SU-DHL-6 (cell line): ENCODE measurements around the gene KSR1.
"Not testable (repeated sequence)": the region's sequence is repeated elsewhere in the genome, so short reads cannot be mapped to it uniquely, and the experiment has no call there.

ENCODE experiments used
- H2AFZ ChIP-seq: fragments of 200-600 bp; sonication (generic); 2 replicates; pipeline ENCODE4 v1.6.1; 2014; ENCODE audit warnings: low read depth, mild to moderate bottlenecking, moderate library complexity, mixed read lengths, antibody characterized with exemption, low read length; ENCODE audit not compliant: severe bottlenecking
- H3F3A ChIP-seq: fragments of 200-600 bp; shearing (Covaris generic); 2 replicates; pipeline ENCODE4 v1.6.0; 2016; ENCODE audit warnings: antibody characterized with exemption, mild to moderate bottlenecking; ENCODE audit not compliant: insufficient read depth
- H3K27ac ChIP-seq: fragments of 200-600 bp; sonication (generic); 2 replicates; pipeline ENCODE4 v1.5.1; 2016; ENCODE audit warnings: low read depth, mild to moderate bottlenecking, low read length, moderate library complexity, mixed read lengths
- H3K27me3 ChIP-seq: fragments of 200-600 bp; sonication (generic), shearing (Covaris generic); 2 replicates; pipeline ENCODE4 v1.6.0; 2014; ENCODE audit warnings: mild to moderate bottlenecking, low read length
- H3K36me3 ChIP-seq: fragments of 200-600 bp; sonication (generic); 2 replicates; pipeline ENCODE4 v1.6.1; 2014; ENCODE audit warnings: mild to moderate bottlenecking, low read length, mixed read lengths
- H3K4me2 ChIP-seq: fragments of 300-600, 200-600 bp; shearing (Covaris generic), sonication (generic); 2 replicates; pipeline ENCODE4 v1.6.0; 2014; ENCODE audit warnings: low read length, low read depth, mild to moderate bottlenecking; ENCODE audit not compliant: poor library complexity, severe bottlenecking
- H3K4me3 ChIP-seq: fragments of 200-600 bp; sonication (generic); 2 replicates; pipeline ENCODE4 v1.5.1; 2014; ENCODE audit warnings: antibody characterized with exemption, low read length, mild to moderate bottlenecking, mixed read lengths; ENCODE audit not compliant: insufficient read depth, poor library complexity, severe bottlenecking
- H3K79me2 ChIP-seq: fragments of 200-600 bp; sonication (generic); 2 replicates; pipeline ENCODE4 v1.6.1; 2014; ENCODE audit warnings: mild to moderate bottlenecking, low read length, moderate library complexity; ENCODE audit not compliant: insufficient read depth
- H3K9ac ChIP-seq: fragments of 200-600 bp; sonication (generic); 2 replicates; pipeline ENCODE4 v1.7.0; 2014; ENCODE audit warnings: mild to moderate bottlenecking, low read length
- H3K9me2 ChIP-seq: fragments of 200-600 bp; sonication (generic); replicated peaks from 2 replicates; pipeline ENCODE4 v1.6.1; 2014; ENCODE audit warnings: low read length; ENCODE audit not compliant: insufficient read depth
- H3K9me3 ChIP-seq: fragments of 200-600 bp; sonication (generic); 2 replicates; pipeline ENCODE4 v1.6.1; 2014; ENCODE audit warnings: low read length, mixed read lengths; ENCODE audit not compliant: insufficient read depth
- H4K20me1 ChIP-seq: fragments of 200-600 bp; sonication (generic); 2 replicates; pipeline ENCODE4 v1.6.1; 2014; ENCODE audit warnings: low read depth, mild to moderate bottlenecking, antibody characterized with exemption, low read length, moderate library complexity, mixed read lengths
- CTCF ChIP-seq: fragments of 200-600 bp; sonication (generic); IDR thresholded peaks from one replicate; pipeline ENCODE4 v1.5.1; 2017; ENCODE audit warnings: antibody characterized with exemption, mild to moderate bottlenecking, low read length, moderate library complexity; ENCODE audit not compliant: insufficient read depth, poor library complexity, severe bottlenecking
- EZH2phosphoT487 ChIP-seq: fragments of 200-600 bp; sonication (generic), shearing (Covaris generic); conservative IDR thresholded peaks from 2 replicates; pipeline ENCODE4 v1.6.1; 2018; ENCODE audit warnings: mild to moderate bottlenecking, antibody characterized with exemption, low read length, moderate library complexity, mixed read lengths

Gene KSR1

GRCh38 chr17:27664606-27664965 is 208.3 kb downstream of the KSR1 start:
- Histone ChIP-seq H4K20me1 (no peaks in the 10 kb centered on the region), H3K4me2 (no peak overlapping the region), H3K9me2 (no peaks in the 10 kb centered on the region), H3K4me3 (no peak overlapping the region), H2AFZ (no peak overlapping the region), H3K9ac (no peak overlapping the region), H3K79me2 (no peaks in the 10 kb centered on the region), H3F3A (no peaks in the 10 kb centered on the region), H3K9me3 (no peaks in the 10 kb centered on the region), H3K36me3 (no peaks in the 10 kb centered on the region), H3K27me3 (no peaks in the 10 kb centered on the region), H3K27ac (no peak overlapping the region)
- no peak for TF ChIP-seq CTCF
- no peak for TF ChIP-seq EZH2phosphoT487

GRCh38 chr17:27665549-27665948 is 209.3 kb downstream of the KSR1 start:
- H3K4me2 ChIP-seq, result no peak overlapping the region
- H2AFZ ChIP-seq, result no peak overlapping the region
- no peaks in the 10 kb centered on the region for H3K36me3 ChIP-seq
- H3F3A ChIP-seq, result no peaks in the 10 kb centered on the region
- no peak overlapping the region for H3K4me3 ChIP-seq
- no peaks in the 10 kb centered on the region for H3K27me3 ChIP-seq
- H3K79me2 ChIP-seq, result no peaks in the 10 kb centered on the region
- H3K9me3 ChIP-seq, result no peaks in the 10 kb centered on the region
- no peak overlapping the region for H3K9ac ChIP-seq
- no peaks in the 10 kb centered on the region for H4K20me1 ChIP-seq
- H3K27ac ChIP-seq, result no peak overlapping the region
- H3K9me2 ChIP-seq, result no peaks in the 10 kb centered on the region
- TF ChIP-seq EZH2phosphoT487 (no peak), CTCF (no peak)

- H3K36me3 ChIP-seq, H3K4me2 ChIP-seq, H3K9ac ChIP-seq, H3K27me3 ChIP-seq, H3K9me2 ChIP-seq, H3K9me3 ChIP-seq, H3K4me3 ChIP-seq, H3F3A ChIP-seq, H4K20me1 ChIP-seq, H3K79me2 ChIP-seq, H3K27ac ChIP-seq, H2AFZ ChIP-seq: not testable (repeated sequence)
Observed at GRCh38 chr17:27666270-27666669, 210.0 kb downstream of the KSR1 start.

GRCh38 chr17:27666831-27667560 is 210.7 kb downstream of the KSR1 start:
- H2AFZ ChIP-seq, result no peak overlapping the region
- no peaks in the 10 kb centered on the region for H3K27me3 ChIP-seq
- no peaks in the 10 kb centered on the region for H4K20me1 ChIP-seq
- no peak overlapping the region for H3K9ac ChIP-seq
- no peak overlapping the region for H3K27ac ChIP-seq
- no peak overlapping the region for H3K4me2 ChIP-seq
- no peaks in the 10 kb centered on the region for H3K9me3 ChIP-seq
- H3K9me2 ChIP-seq, result no peaks in the 10 kb centered on the region
- TF ChIP-seq CTCF (no peak), EZH2phosphoT487 (no peak)
- no peaks in the 10 kb centered on the region for H3K36me3 ChIP-seq
- H3K79me2 ChIP-seq, result no peaks in the 10 kb centered on the region
- no peaks in the 10 kb centered on the region for H3F3A ChIP-seq
- H3K4me3 ChIP-seq, result no peak overlapping the region
